GM12878 (cell line): ENCODE measurements around the gene EIF4E1B. TPM values are rescaled to one million over a fixed set of nuclear protein-coding genes. Genes with fewer than 3 reads are reported as not detected.

Experiments used
- ATAC-seq: fragments of 200-7000 bp; cut with Tn5 transposase; 3 replicates; pipeline ENCODE4 v1.9.1; 2020; ENCODE audit warnings: mild to moderate bottlenecking, moderate library complexity
- BruUV-seq: library from RNA; stranded (reverse); fragments of 400-500 nt; replicated peaks from 2 replicates; lab custom pipeline; 2021; lab: Mats Ljungman, UMichigan
- CTCF ChIA-PET: fragments of 300-600 bp; sonication (Branson Sonifier 250); formaldehyde crosslinking; extraction: SDS; loops from one replicate; lab custom pipeline; 2021; ENCODE audit warnings: inconsistent platforms; lab: Yijun Ruan, JAX
- POLR2A ChIA-PET: fragments of 350-600 bp; formaldehyde crosslinking; extraction: SDS; loops from one replicate; lab custom pipeline; 2021; ENCODE audit warnings: inconsistent platforms; lab: Charles Lee
- RAD21 ChIA-PET: fragments of 300-600 bp; sonication (Branson Sonifier 250); formaldehyde crosslinking; loops from one replicate; lab custom pipeline; 2023; ENCODE audit warnings: antibody characterized with exemption; ENCODE audit not compliant: unreplicated experiment; lab: Charles Lee
- SMC1A ChIA-PET: fragments of 300-600 bp; sonication (Branson Sonifier 250); formaldehyde crosslinking; loops from one replicate; lab custom pipeline; 2023; ENCODE audit not compliant: unreplicated experiment, uncharacterized antibody; lab: Charles Lee
- DNase-seq: peaks from one replicate; pipeline ENCODE4 v3.0.0-alpha.2; 2011; ENCODE audit warnings: low read depth, low spot score
- FAIRE-seq: peaks from 3 replicates; lab custom pipeline; 2011; peaks lifted over from hg19 to GRCh38; lab: Jason Lieb, UNC
- H2AFZ ChIP-seq: 2 replicates; pipeline ENCODE4 v1.6.0; 2011; ENCODE audit warnings: low read depth, low read length, control low read depth; ENCODE audit not compliant: control insufficient read depth
- H3K27ac ChIP-seq: 2 replicates; pipeline ENCODE4 v1.5.1; 2011; ENCODE audit warnings: control low read depth; ENCODE audit not compliant: control insufficient read depth, insufficient read depth
- H3K27me3 ChIP-seq, 2 experiments: replicated peaks in 1 of 2; 2 replicates each; pipeline versions ENCODE4 v1.6.0 to v1.6.1; 2011; ENCODE audit warnings: low read length in 1 of 2; ENCODE audit not compliant: control insufficient read depth in 2 of 2, insufficient read depth in 2 of 2
- H3K36me3 ChIP-seq, 2 experiments: 2 replicates each; pipeline ENCODE4 v1.5.1; 2011; ENCODE audit warnings: low read length in 1 of 2; ENCODE audit not compliant: control insufficient read depth in 2 of 2, insufficient read depth in 2 of 2
- H3K4me1 ChIP-seq: 2 replicates; pipeline ENCODE4 v1.6.1; 2011; ENCODE audit warnings: mild to moderate bottlenecking, low read length, moderate library complexity, mixed read lengths; ENCODE audit not compliant: control insufficient read depth, insufficient read depth
- H3K4me2 ChIP-seq: 2 replicates; pipeline ENCODE4 v1.6.0; 2011; ENCODE audit warnings: control low read depth; ENCODE audit not compliant: control insufficient read depth, insufficient read depth
- H3K4me3 ChIP-seq: fragments of 200-600 bp; sonication (generic); 2 replicates; pipeline ENCODE4 v1.5.1; 2016
- H3K79me2 ChIP-seq: 2 replicates; pipeline ENCODE4 v1.6.0; 2011; ENCODE audit warnings: low read length; ENCODE audit not compliant: control insufficient read depth, insufficient read depth
- H3K9ac ChIP-seq: 2 replicates; pipeline ENCODE4 v1.8.0; 2011; ENCODE audit warnings: low read length, control low read depth, mixed read lengths; ENCODE audit not compliant: control insufficient read depth, insufficient read depth
- H3K9me3 ChIP-seq: replicated peaks from 3 replicates; pipeline ENCODE4 v1.5.1; 2011; ENCODE audit warnings: mild to moderate bottlenecking, low read length; ENCODE audit not compliant: control insufficient read depth, insufficient read depth
- H4K20me1 ChIP-seq: 2 replicates; pipeline ENCODE4 v1.6.0; 2011; ENCODE audit not compliant: control insufficient read depth, insufficient read depth
- ATF7 ChIP-seq: fragments of 450-650 bp; IDR thresholded peaks from 2 replicates; pipeline ENCODE4 v1.6.1; 2016; ENCODE audit warnings: low read depth, mild to moderate bottlenecking
- BCL11A ChIP-seq: IDR thresholded peaks from 2 replicates; pipeline ENCODE4 v1.6.1; 2011; ENCODE audit warnings: low read depth, low read length
- ESRRA ChIP-seq: IDR thresholded peaks from 2 replicates; pipeline ENCODE4 v1.6.1; 2012; ENCODE audit warnings: mild to moderate bottlenecking, low read length, improper control_type of control experiment
- HCFC1 ChIP-seq: fragments of 150-350 bp; IDR thresholded peaks from 2 replicates; pipeline ENCODE4 v1.6.1; 2014; ENCODE audit warnings: low read length
- KAT2A ChIP-seq: conservative IDR thresholded peaks from 2 replicates; pipeline ENCODE4 v1.6.1; 2011; ENCODE audit warnings: low read depth, low read length; ENCODE audit not compliant: control insufficient read depth
- MEF2B ChIP-seq: fragments of 450-650 bp; IDR thresholded peaks from 2 replicates; pipeline ENCODE4 v1.6.1; 2018; ENCODE audit warnings: mild to moderate bottlenecking, moderate library complexity; ENCODE audit not compliant: partially characterized antibody, poor library complexity, severe bottlenecking
- SMARCA5 ChIP-seq: fragments of 450-650 bp; IDR thresholded peaks from 2 replicates; pipeline ENCODE4 v1.6.1; 2017; ENCODE audit warnings: mild to moderate bottlenecking
- SMC3 ChIP-seq: IDR thresholded peaks from 2 replicates; pipeline ENCODE4 v1.6.1; 2011; ENCODE audit warnings: low read length, improper control_type of control experiment, borderline replicate concordance
- YY1 ChIP-seq: IDR thresholded peaks from 2 replicates; pipeline ENCODE4 v1.6.1; 2011; ENCODE audit warnings: low read depth, mild to moderate bottlenecking, low read length
- ZBED1 ChIP-seq: IDR thresholded peaks from 2 replicates; pipeline ENCODE4 v1.6.1; 2016; ENCODE audit warnings: borderline replicate concordance
- ZNF384 ChIP-seq: IDR thresholded peaks from 2 replicates; pipeline ENCODE4 v1.6.1; 2012; ENCODE audit warnings: low read depth, mild to moderate bottlenecking, low read length, improper control_type of control experiment, borderline replicate concordance
- WGBS: methylation state at CpG from one replicate; pipeline ENCODE4 v1.1.6; 2016; ENCODE audit warnings: low lambda C conversion rate; ENCODE audit not compliant: insufficient replicate concordance, insufficient coverage; ENCODE audit errors: missing lambda C conversion rate; 5-methylcytosine and 5-hydroxymethylcytosine counted together
- in situ Hi-C: fragments of 300-500 bp; cut with MboI; formaldehyde crosslinking; loops from 9 replicates; pipeline ENCODE4 v1.14.3; 2018; ENCODE audit warnings: mixed read lengths
- intact Hi-C: fragments of 100-400 bp; cut with micrococcal nuclease; formaldehyde crosslinking; loops from one replicate; pipeline ENCODE4 v1.14.2; 2022; ENCODE audit not compliant: unreplicated experiment
- polyA plus RNA-seq, 11 experiments: library from polyadenylated mRNA; depleted of rRNA in 4 of 11; unstranded in 6 of 11; stranded (reverse) in 5 of 11; fragments of >200 nt; fragmentation: Nextera tagmentation in 4 of 11; fragmentation: Illumina TruSeq in 1 of 11; extraction: Ambion mirVana in 4 of 11; extraction: Trizol in 1 of 11; gene quantifications; 1 replicate in 1 of 11; 2 replicates in 10 of 11; pipeline versions ENCODE4 v1.2.1 to v1.2.3, GENCODE V29; 2011 to 2016; ENCODE audit warnings: inconsistent platforms in 2 of 11, missing spikeins in 2 of 11, low read depth in 1 of 11
- total RNA-seq, 4 experiments: library from RNA; depleted of rRNA in 3 of 4; stranded (reverse); fragments of >200 nt in 3 of 4; fragmentation: Illumina TruSeq in 1 of 4; extraction: Trizol in 1 of 4; gene quantifications; 2 replicates each; pipeline versions ENCODE4 v1.2.1 to v1.2.3, GENCODE V29; 2013 to 2021
- TF ChIP-seq, protein P1 (sequence below): fragments of 450-650 bp; IDR thresholded peaks from 2 replicates; pipeline ENCODE4 v1.6.1; 2017; ENCODE audit warnings: borderline replicate concordance
- TF ChIP-seq, protein P2 (sequence below): IDR thresholded peaks from 2 replicates; pipeline ENCODE4 v1.6.1; 2011; ENCODE audit warnings: borderline replicate concordance, low read depth, mild to moderate bottlenecking, moderate library complexity, low read length; ENCODE audit not compliant: insufficient read depth, poor library complexity, severe bottlenecking

The EIF4E1B gene
- total and polyA plus RNA-seq, 10 of the 15 experiments (the other 5 are each of a cell fraction or from before 2014, with no cell fraction given): not detected

DNA sequence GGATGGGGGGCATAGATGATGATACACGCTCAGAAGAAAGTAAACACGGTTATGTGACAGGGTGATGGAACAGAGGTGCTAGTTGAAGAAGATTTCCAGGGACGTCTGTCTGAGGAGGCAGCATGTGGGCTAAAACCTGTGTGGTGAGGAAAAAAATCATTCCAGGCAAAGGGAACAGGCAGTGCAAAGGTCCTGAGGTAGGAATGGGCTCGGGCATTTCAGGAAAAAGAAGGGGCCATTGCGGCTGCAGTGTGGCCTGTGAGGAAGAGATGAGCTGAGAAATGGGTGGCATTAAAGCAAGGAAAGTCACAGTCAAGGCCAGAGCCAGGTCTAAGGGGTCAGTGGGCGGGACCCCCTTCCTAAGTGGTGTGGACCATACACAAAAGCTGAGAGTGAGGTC, 35.0 kb downstream of the EIF4E1B start:
- ATAC-seq: no peak
- POLR2A ChIA-PET: no interaction called here
- no TSS peak for BruUV-seq

More for the DNA sequence above, 35.0 kb downstream of the EIF4E1B start:
- in situ Hi-C loops (no loop called here), intact Hi-C loops (no loop called here)
- WGBS: 33% methylated on average over 6 of the region's 6 CpGs
- ChIA-PET CTCF (interaction anchor here (0.6 to 1.2 kb wide), 2 partner anchors 79 to 151 kb away, joined by 3 to 4 read pairs; no protein-coding TSS in a partner anchor), SMC1A (no interaction called here), RAD21 (no interaction called here)
- Histone ChIP-seq H3K4me2 (no peak overlapping the region), H2AFZ (no peak overlapping the region), H3K36me3 (no peaks in the 10 kb centered on the region), H3K27ac (no peak overlapping the region), H3K4me3 (no peak overlapping the region), H3K9ac (no peak overlapping the region), H3K27me3 (no peaks in the 10 kb centered on the region; a peak in 1 of 4 replicates), H3K79me2 (no peaks in the 10 kb centered on the region), H4K20me1 (no peaks in the 10 kb centered on the region), H3K4me1 (peaks cover 2% of the 10 kb centered on the region), H3K9me3 (no peaks in the 10 kb centered on the region)
- FAIRE-seq (no peak), DNase-seq (no peak)
- TF ChIP-seq, protein P1, sequence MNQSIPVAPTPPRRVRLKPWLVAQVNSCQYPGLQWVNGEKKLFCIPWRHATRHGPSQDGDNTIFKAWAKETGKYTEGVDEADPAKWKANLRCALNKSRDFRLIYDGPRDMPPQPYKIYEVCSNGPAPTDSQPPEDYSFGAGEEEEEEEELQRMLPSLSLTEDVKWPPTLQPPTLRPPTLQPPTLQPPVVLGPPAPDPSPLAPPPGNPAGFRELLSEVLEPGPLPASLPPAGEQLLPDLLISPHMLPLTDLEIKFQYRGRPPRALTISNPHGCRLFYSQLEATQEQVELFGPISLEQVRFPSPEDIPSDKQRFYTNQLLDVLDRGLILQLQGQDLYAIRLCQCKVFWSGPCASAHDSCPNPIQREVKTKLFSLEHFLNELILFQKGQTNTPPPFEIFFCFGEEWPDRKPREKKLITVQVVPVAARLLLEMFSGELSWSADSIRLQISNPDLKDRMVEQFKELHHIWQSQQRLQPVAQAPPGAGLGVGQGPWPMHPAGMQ: no peak
- no peak for TF ChIP-seq ESRRA
- TF ChIP-seq YY1: no peak
- TF ChIP-seq, protein P2, sequence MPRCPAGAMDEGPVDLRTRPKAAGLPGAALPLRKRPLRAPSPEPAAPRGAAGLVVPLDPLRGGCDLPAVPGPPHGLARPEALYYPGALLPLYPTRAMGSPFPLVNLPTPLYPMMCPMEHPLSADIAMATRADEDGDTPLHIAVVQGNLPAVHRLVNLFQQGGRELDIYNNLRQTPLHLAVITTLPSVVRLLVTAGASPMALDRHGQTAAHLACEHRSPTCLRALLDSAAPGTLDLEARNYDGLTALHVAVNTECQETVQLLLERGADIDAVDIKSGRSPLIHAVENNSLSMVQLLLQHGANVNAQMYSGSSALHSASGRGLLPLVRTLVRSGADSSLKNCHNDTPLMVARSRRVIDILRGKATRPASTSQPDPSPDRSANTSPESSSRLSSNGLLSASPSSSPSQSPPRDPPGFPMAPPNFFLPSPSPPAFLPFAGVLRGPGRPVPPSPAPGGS: no peak
- no peak for TF ChIP-seq HCFC1
- no peak for TF ChIP-seq SMARCA5
- TF ChIP-seq KAT2A: no peak
- TF ChIP-seq ATF7: no peak
- TF ChIP-seq BCL11A: no peak
- TF ChIP-seq ZNF384: no peak
- no peak for TF ChIP-seq MEF2B
- no peak for TF ChIP-seq SMC3
- TF ChIP-seq ZBED1: no peak
